ENCODE data around the gene PSMB9.

PSMB9 gene

DNA sequence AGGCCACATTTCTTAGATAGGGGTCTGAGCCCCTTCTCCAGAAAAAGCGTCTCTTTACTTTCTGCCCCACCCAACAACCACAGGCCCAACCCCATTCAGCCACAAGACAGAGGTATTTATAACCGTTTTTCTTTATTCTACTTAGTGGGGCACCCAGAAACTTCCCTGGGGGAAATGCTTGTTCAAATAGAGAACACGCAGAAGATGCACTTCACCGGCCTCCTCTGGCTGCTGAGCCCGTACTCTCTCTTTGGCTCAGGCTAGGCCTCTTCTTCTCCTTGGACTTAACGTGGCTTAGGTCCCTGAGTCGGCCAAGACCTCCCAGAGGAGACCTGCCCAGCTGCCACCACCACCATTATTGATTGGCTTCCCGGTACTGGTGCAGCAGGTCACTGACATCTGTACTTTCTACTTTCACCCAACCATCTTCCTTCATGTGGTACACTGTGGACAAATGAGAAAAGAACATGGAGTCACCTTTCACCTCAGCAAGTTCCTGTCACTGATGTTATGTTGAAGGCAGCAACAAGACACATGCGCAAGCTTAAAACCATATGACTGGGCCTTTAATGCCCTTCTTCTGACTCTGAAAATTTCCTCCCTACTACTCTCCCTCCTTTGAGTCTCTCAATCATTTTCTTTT is 13.3 kb upstream of the PSMB9 start:
- DNase-seq: no peak

DNA sequence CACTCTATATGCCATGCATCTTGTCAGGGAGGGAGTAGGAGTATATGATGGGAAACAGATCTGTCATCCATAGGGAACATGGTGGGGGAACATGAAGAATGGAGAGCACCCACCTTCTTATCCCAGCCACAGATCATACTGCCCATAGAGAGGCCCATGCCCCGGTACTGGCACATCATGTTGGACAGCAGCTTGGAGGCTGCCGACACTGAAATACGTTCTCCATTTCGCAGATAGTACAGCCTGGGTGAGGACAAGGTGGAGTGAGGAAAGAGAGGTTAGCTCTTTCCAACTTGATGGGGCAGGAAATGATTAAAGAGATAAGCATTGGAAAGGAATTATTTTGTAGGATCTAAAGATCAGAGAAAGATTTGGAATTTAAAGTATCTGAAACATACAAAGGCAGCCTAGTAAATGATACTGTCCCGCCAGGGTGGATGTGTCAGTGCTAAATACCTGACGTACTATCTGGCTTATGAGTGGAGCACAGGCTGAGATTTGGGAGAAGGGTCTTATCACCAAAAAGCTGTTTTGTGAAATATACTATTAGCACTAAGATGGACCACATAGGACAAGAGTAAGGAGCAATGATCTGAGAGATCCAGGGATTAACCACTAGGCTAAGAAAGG is 11.9 kb upstream of the PSMB9 start:
- DNase-seq: no peak

DNA sequence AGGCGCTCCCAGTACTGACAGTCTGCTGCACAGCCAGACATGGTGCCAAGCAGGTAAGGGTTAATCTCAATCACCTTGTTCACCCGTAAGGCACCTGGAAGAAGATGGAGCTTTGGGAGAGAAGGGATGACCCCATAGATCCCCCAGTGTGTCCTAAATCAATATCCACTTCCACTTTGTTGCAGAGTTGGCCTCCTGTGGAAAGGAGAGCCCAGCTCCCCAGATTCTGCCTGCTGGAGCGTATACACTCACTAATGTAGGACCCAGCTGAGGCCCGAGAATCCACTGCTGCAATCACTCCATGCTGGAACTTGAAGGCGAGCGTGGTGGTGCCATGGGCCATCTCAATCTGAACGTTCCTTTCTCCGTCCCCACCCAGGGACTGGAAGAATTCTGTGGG is 11.3 kb upstream of the PSMB9 start:
- no peak for DNase-seq

DNA sequence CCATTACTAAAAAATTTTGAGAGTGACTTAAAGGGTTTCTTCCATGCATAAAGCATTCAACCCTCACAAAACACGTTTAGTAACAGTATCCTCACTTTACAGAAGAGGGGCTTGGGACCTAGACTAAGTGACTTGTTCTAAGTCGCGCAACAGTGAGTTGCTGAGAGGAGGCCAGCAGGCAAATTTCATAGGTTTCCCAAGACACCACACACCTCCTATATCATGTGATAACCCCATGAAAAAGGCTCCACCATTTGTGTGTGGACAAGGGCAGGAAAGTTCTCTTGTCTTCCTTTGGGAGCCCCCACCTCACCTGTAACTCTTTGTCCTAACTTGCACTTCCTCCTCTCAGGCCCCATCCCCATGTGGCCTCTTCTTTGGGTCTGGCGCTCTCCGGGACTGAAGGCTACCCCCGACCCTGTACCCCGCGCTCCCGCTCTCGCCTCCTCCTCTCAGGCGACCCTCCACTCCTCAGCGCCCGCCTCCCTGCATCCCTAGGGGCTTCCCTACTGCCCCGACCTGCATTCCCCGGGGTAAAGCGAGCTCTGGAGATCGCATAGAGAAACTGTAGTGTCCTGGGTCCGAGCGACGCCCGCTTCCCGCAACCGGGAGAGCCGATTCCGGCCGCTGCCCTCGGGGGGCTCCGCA is 10.5 kb upstream of the PSMB9 start:
- no peak for DNase-seq

DNA sequence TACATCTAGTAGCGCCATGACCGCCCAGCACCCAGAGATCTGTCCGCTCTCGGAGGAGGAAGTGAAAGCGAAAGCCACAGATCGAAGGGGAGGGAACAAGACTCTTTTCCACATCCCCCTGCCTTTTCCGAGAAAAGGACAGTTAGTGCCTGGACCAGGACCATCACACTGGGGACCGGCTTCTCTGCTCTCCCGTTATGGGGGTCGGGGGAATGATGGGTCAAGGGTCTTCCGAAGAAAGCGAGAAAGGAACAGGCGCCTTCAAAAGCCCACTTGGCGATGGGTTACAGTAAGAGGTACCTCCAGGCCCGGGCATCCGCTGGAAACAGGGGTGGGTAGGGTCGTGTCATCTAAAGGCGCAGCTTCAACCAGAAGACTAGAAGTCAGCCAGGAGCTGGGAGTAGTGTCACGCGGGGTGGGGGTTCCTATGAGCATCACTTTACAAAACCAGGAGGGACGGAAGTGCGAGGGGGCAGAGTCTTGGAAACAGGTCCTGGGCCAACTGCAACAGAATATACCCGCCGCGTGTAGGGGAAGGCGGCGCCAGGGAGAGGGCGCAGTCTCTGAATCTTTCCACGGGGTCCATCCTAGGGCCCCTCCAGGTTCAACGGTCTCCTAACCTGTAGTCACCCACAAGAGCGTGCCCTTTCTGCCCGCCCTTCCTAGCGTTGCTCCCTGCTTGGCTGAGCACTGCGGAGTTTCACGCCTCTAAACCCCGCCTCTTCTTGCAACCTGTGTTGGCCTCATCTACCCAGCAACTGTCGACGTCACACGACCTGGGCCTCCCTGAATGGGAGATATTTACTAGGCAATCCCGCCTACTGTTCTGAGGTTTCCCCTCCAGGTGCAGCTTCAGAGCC is 9.8 kb upstream of the PSMB9 start, which contains the start of gene PSMB8:
PSMB8 (minus strand) TSS at position 69 of the 860 bp plus-strand sequence; CDS start at position 18, 51 bp downstream.
- DNase-seq: peak; percentile 97

DNA sequence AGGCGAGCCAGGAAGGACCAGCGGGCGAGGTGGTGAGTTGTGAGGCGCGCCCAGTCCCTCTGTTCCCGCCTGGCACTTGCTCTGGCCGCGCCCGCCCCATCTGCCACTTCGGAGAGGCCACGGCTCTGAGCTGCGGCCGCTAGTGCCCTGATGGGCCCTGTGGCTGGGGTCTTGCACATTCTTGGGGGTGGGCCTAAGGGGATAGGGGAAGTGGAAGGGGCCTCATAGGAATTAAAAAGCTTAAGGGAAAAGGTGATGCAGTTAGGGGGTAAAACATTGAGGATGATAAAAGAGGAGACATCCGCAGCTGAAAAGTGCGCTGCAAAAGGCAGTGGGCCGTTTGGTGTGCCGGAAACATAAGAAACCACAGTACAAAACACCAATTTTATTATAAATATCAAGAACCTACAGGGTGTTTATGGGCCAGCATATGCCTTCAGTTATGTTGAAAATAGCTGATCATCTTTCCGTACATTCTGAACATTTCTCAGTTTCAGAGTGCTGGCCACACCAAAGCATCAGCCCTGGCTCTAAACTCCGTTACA is 9.1 kb upstream of the PSMB9 start:
- no peak for DNase-seq

DNA sequence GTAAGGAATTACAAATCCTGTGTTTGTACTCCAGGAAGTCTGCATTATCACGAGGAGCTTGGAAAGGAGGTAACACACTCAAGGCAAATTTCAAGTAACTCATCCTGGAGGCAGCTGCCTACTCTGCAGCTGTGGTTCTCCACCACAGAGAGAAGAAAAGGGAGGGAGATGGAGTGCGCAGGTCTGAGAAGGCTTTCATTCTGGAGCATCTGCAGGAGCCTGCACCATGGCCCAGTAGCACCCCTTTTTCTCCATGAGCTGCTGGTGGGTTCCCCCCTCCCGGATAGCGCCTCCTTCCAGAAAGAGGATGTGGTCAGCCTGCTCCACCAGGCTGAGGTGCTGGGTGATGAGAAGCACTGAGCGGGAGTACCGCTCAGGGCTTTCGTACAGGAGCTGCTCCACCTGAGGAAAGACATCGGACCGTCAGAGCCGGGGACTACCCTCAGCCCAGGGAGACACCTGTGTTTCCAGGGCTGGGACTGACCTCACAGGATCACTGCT is 8.6 kb upstream of the PSMB9 start:
- peak; percentile 39 for DNase-seq

DNA sequence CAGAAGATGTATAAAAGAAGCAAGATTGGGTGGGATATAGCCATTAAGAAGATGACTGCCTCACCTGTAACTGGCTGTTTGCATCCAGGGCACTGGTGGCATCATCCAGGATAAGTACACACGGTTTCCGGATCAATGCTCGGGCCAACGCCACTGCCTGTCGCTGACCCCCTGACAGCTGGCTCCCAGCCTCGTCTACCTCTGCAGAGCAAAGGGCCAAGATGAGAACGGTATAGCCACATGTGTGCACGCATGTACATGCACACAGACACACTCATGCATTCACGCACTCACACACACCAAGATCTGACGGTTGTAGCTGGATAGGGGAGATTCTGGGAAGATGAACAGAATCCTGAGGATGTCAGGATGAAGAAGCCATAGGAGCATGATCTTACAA is 7.0 kb upstream of the PSMB9 start:
- no peak for DNase-seq

DNA sequence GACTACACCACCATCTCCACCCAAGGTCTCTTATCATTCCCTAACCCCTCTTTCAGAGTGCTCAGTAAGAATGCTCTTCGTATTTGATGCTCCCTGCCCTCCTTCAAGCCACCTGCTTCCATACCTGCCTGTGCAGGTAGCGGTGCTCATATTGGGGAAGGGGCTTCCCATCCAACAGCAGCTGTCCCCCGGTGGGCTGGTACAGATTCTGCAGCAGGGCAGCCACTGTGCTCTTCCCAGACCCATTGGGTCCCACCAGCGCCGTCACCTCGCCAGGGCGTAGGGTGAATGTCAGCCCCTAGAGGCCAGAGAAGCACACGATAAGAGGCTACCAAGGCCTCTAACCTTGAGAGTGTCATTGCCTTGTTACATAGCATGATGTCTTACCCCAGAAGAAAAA is 6.2 kb upstream of the PSMB9 start:
- no peak for DNase-seq

DNA sequence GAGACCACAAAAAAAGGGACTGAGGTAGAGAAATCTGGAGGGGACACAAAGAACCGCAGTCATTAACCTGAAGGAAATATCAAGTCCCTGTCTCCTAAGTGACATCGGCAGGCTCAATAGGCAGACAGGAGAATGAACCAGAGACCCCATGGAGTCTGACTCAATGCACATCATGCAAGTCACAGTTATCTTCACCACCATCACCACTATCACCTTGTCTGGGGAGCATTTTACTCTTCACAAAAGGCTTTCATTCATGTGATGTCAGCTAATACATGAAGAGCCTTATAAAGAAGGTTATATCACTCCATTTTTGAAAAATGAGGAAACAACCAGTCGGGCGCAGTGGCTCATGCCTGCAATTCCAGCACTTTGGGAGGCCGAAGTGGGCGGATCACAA is 4.9 kb upstream of the PSMB9 start:
- no peak for DNase-seq

DNA sequence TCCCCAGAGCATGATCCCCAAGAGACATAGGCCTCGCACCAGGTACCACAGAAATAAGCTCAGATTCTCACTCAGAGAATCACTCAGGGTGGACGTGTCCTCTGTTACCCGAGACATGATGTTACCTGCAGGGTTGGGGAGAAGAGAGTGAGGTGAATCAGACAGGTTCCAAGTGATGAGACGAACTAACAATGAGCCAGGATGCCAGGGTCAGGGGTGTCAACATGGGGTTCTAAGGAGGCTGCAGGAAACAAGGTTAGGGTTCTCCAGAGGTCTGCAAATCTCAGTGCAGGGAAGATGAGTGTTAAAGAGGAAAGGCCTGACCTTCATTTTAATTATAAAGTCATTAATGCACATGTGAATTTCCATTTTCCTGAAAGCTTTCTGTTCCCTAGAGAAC is 3.0 kb upstream of the PSMB9 start:
- DNase-seq: no peak

DNA sequence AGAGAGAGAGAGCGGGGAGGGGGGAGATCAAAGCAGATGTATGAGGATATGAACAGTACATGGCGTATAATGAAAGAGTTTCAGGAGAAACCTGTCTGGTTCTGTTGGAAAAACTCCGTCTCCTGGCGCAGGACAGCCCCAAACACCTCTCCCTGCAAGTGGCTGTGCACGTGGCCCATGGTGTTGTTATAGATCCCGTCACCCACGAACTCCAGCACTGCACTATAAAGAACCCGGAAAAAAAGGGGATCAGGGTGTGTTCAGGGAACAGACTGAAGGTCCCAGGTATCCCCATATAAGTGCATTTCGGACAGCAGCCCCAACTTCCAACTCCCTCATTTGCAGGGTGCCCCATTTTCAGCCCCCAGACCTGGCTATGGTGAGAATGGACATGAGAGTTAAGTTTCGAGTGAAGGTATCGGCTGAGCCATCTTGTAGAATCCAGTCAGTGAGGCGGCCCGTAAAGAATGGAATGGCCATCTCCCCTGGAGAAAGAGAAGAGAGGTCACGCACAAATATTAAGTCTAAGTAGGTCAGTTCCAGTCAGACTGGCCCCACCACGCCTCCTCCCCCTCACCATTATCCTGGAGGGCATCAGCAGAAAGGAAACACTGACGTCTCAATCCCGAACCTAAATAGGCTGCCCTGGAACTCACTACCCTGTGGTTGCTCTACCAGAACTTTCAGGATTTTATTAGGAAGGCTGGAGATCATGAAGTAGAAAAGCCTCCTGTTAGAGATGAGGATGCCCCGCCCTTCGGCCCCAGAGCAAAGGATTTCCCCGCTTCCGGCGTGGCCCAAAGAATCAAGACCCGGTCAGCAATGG is 1.8 kb upstream of the PSMB9 start:
- DNase-seq: no peak

DNA sequence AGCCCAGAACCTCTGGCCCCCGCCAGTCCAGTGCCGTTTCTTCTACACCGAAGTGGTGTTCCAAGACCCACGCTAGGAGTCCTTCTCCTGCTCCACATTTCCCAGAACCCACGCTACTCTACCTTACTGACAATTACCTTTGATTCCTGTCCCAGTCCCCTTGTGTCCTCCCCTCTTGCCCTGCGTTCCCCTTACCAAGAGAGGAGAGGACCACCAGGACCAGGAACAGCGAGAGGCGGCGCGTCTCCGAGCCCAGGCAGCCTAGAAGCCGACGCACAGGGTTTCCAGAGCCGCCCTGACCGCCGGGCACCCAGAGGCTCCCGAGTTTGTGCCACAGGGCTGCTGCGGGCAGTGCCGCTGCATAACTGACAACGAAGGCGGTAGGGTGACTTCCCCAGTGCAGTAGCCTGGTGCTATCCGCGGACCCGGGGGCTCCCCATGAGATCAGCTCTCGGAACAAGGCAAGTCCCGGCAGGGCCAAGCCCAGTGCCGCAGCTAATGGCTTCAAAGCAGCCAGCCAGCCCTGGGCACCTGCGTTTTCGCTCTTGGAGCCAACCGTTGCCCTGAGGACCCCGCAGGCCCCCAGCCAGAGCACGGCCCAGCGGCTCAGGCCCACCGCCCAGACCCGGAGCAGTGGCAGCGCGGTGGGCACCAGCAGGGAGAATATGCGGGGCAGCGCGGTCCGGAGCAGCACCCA is 1.0 kb upstream of the PSMB9 start:
- DNase-seq: peak; percentile 39

DNA sequence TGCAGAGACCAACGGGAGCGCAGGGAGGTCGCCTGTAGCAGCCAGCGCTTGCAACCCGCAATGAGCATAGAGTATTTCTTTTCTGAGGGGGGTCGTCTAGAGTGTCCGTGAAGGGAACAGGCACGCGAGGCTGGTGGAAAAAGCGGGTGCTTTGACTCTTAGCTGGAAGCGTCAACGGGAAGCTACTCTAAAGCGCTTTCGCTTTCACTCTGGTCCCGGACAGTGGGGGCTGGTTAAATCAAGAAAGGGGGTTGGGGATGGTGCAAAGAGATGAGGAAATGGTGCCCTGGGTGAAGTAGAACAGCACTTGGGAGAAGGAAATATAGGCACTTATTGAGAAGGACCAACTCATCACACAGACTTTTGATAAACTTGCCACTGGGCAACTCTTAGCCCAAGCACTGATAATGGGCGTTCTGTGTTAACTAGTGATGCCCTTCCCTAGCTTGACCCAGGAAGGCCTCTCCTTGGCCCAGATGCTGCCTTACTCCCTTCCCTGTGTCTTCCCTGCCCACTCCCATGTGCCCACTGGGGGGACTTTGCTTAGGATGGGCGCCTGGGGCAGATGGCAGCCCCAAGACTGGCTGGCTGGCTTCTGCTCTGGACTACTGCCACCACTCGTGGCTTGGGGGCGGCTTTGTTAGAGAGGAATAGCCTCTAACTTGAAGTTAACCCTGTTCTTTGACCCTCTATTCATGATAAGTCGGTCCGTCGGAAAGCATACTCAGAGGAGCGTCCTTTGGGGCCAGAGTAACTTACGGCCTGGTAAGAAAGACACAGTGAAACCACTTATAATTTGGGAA is 585 bp downstream of the PSMB9 start:
- DNase-seq: peak; percentile 40

DNA sequence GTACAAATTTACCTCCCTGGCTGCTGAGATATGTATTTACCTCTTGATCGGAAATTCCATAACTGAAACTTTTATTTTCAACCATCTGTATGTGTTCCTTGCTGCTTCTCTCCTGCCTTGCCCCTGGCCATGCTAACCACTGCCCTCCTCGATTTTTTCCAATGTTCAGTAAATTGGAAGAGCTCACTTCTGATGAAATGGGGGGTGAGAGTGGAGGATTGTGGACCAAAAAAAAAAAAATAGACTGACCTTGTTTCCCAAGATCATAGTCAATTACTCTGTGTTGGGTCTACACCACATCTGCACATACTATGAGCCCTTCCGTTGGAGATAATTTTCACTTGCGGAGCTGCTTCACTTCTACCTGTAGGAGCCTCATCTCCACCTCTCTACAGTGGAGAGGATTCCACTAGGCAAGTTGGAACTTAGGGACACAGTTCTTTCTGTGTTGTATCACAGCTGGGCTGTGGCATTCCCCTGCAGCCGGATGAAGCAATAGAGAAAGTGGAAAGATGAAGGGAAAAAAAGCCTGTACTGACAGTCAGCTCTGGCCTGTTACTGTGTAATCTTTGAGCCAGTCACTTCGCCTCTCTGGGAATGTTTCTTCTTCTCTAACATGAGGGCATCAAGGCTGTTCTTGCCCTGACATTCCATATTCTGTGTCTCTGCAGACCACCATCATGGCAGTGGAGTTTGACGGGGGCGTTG is 1.6 kb downstream of the PSMB9 start:
- no peak for DNase-seq

DNA sequence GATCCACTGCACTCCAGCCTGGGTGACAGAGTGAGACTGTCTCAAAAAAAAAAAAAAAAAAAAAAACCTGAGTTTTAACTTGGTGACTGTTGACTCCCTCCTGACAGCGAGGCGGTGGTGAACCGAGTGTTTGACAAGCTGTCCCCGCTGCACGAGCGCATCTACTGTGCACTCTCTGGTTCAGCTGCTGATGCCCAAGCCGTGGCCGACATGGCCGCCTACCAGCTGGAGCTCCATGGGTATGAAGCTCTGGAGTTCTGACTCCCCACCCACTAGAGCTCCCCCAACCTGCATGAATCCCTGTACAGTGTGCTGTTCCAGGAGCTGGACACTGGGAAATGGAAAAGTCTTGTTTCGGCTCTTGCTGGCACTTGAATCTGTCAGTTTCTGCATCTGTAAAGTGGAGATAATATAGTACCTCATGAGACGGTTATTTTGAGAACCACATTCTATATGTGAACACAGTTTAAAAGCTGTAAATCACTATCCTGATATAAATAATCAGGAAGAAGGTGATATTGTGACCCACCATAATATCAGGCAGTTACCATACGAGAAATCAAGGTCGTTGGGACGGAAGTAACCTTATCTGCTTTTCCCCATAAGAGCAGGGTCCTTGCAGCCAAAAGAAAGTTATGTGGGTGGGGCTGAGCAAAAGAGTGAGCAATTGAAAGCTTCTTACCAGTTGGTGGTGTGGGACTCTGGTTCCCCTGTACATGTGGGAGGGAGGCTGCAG is 3.3 kb downstream of the PSMB9 start:
- DNase-seq: no peak

DNA sequence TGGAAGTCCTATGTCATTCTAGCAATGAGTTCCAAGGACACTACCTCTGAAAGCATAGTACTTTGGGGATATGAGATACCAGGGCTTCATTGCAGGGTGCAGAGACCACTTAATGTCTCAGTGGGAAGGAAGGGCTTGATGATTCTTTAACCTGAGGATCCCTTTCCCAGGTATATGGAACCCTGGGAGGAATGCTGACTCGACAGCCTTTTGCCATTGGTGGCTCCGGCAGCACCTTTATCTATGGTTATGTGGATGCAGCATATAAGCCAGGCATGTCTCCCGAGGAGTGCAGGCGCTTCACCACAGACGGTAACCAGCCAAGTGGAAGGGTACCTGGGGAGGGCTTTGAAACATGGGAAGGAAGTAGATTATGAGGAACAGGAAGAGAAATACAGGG is 4.2 kb downstream of the PSMB9 start:
- DNase-seq: no peak

DNA sequence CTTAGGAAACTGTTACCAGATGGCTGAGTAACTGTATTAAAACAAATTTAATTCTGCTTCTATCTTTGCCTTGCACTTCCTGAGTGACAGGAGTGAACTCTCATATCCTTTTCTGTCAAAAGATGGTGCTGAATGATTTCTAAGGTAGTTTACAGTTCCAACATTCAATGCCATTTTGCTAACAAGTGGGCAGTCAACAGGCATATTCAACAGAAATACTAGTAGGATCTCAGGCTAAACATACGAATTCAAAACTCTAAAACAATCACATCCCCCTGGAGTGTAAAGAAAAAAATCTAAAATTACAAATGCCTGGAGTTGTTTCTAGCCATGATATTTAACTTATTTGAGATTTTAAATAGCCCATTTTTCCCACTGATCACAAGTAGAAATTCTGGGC is 6.7 kb downstream of the PSMB9 start:
- DNase-seq: no peak

DNA sequence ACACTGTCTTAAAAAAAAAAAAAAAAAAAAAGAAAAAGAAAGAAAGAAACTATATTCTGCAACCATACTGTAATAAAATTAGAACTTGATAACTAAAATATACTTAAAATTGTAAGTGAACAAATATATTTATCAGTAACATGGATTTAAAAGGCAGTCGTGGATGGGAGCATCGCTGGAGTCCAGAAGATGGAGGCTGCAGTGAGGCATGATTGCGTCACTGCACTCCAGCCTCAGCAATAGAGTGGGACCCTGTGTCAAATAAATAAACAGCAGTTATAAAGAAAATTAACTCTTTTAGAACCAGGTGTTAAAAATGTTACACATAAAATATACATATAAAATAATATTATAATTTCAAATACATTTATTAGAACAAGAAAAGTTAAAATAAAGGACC is 8.7 kb downstream of the PSMB9 start:
- no peak for DNase-seq
